HG02938 (cell line): Measurements from ENCODE around the gene TRPC4.

Experiments used
- ATAC-seq: cut with Tn5 transposase; IDR thresholded peaks from one replicate; pipeline ENCODE4 v1.9.1; 2021; ENCODE audit warnings: mild to moderate bottlenecking, moderate library complexity; ENCODE audit not compliant: unreplicated experiment

The TRPC4 gene

GRCh38 chr13:37663724-37664123, 205.8 kb downstream of the TRPC4 start:
- ATAC-seq = no peak

DNA sequence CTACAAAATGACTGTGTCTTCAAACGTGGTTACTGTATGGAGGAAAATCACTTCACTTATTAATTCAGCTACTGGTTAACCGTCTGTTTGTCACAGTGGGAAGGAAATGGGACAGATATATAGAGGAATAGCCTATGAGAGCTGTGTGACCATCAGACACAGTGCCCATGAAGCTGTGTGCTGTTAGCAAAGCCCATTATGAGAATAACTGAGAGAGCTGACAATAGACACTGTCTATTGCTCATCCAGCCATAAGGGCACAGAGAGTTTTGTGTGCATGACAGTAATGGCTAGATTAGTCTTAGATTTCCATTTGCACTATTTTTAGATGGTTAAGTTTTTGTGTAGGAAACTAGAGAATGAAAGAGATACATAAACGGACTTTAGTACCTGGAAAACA, 206.9 kb downstream of the TRPC4 start:
- no peak for ATAC-seq

DNA sequence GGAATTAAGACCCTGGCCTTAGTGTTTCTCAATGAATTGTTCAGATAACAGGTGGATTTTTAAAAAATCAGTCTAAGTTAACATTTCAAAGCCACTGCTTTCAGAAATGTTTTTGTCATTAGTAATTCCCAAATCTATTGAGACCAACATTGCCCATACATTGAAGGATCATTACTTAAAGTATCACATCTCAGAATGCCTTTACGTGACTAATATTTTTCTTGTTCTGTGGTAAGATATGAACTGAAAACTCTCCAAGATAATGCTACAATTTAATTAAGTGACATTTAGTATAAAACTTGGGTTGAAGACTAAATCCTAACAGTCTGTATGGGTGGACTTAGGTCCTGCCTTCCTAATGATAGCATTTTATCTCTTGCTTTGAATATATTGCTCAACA, 211.6 kb downstream of the TRPC4 start:
- ATAC-seq = no peak

DNA sequence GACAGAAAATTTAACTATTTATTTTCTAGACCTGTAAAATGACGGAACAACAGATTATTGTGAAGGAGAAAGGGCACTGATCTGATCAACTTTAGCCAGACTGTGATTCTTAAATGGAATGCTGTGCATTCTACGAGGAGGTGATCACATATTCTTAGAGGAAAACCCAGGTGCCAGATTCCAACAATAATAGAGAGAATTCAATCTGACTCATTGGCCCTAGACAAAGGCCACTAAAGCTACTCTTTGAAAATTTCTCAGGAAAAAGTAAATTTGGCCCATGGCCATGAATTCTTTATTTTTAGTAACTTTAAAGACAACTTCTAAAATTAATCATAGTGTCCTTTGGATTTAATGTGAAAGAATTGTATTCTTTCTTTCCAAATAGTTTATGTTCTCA, 212.4 kb downstream of the TRPC4 start:
- no peak for ATAC-seq

DNA sequence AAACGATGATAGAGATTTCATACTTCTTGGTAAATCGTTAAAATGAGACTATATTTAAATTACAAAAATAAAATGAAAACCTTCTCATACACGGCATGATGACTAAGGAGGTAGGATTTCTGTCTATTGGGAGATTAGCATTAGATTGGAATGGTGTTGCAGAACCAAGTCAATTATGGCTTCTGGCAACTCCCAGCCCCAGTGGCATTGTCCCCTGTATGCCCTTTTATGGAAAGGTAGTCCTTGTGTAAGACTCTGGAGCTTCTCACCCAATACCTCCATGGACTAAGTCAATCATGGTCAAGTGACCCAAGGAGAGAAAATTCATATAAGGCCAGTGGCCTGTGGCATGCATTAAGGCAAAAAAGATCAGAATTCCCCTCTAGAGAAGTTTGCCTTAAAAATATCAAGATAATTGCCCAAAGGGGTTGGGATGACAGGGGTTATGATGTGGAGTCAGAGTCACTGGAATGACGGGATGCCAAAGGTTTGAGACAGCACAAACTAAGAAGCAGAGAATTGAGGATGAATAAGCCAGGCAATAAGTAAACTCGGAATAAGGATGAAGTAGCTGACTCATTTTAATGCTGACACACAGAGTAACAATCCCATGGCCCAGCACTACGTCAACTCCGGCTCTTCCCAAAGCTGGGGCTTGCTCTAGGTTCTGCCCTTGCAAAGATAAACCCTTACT, 213.2 kb downstream of the TRPC4 start:
- no peak for ATAC-seq

GRCh38 chr13:37652596-37652995, 217.0 kb downstream of the TRPC4 start:
- no peak for ATAC-seq

GRCh38 chr13:37651891-37652290, 217.7 kb downstream of the TRPC4 start:
- ATAC-seq = no peak

DNA sequence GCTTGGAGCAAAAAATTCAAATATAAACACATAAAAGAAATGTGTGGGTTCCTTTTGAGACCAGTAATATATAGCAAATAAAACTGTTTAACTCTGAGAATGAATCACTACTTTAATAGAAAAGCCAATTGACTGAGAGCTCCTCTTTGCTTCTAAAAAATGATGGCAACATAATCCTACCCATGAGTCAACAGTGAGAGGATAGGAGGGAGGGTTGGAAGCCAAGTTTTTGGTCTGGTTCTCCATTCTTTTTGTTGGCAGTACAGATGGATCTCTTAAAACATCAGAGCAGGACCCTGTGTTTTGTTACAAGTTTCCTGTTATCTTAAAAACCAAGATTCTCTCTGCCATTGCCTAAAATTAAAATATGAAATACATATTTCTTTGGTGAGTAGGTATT, 221.0 kb downstream of the TRPC4 start:
- no peak for ATAC-seq

DNA sequence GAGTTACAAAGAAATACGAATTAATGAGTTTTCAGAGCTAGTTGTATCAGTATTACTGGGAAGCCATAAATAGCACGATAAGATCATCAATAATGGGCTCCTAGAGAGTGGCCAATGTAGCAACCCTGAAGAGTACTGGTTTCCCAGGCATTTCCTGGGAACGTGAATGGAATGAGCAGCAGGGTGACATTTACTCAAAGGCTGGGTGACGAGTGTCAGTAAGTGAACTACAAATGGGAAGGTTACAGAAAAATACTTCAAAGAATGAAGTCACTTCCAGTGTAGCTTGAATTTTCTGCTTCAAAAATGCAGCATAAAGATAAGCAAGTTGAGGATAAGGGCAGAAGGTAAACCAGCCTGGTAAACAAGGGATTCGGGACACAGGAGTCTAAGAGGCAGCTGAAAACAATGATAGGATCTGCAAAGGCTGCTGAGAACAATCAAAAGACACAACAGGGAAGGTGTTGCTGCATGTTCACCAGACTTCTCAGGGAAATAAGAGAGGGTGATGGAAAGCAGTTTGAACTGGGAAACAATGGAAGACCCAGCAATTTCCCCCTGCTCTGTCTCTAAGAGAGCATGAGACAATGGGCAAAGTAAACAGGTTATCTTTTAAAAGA, 222.4 kb downstream of the TRPC4 start:
- no peak for ATAC-seq

GRCh38 chr13:37646531-37646930, 223.0 kb downstream of the TRPC4 start:
- no peak for ATAC-seq

DNA sequence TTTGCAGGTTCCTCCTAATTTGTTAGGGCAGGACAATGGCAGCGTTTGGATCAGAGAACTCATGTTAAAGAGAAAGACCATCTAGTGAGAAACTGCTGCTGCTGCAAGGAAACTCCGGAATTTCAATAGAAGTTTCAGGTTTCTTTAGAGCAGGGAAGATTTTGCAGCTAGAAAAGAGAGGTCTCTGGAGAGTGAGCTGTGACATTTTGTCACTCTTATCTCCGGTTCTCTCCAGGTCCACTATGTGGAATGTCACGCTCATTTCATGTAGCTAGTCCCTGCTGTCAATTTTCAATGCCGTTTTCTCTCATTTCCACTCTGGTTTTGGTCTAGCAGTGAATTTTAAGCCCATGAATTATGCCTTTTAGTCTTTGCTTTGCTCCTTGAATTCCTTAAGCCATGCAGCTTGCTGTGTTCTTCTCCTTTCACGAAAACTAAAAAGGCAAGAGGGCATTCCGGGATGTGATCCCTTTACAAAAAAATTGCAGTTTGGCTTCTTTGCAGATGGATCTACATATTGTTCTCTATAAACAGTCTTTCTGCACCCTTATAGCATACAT, 224.3 kb downstream of the TRPC4 start:
- no peak for ATAC-seq

GRCh38 chr13:37641391-37641790, 228.2 kb downstream of the TRPC4 start:
- ATAC-seq = no peak

- ATAC-seq = no peak
Observed at GRCh38 chr13:37640499-37640898, 229.1 kb downstream of the TRPC4 start.

GRCh38 chr13:37636701-37637100, 232.9 kb downstream of the TRPC4 start:
- no peak for ATAC-seq

GRCh38 chr13:37632294-37632693, 237.3 kb downstream of the TRPC4 start:
- no peak for ATAC-seq

- no peak for ATAC-seq
Observed at GRCh38 chr13:37627428-37627827, 242.1 kb downstream of the TRPC4 start.

- ATAC-seq = no peak
Observed at GRCh38 chr13:37621811-37622361, 247.7 kb downstream of the TRPC4 start.

GRCh38 chr13:37618554-37618953, 251.0 kb downstream of the TRPC4 start:
- no peak for ATAC-seq

DNA sequence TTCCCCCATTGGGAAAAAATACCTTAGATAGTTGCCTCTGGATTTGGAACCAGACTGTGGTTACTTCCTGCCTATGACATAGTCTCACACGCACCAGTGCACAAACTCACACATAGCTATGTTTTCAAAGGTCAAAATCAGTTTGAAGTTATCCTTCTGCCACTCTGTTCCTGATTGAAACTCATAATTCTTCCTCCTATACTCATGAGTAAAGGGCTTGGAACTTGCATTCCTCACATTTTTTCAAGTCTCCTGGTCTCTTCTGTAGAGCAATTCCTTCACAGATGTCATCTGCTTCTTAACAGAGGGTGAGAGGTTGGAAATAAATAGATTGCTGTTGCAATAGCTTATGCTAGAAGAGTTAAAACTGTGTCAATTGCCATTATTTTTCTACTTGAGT, 252.4 kb downstream of the TRPC4 start:
- no peak for ATAC-seq

DNA sequence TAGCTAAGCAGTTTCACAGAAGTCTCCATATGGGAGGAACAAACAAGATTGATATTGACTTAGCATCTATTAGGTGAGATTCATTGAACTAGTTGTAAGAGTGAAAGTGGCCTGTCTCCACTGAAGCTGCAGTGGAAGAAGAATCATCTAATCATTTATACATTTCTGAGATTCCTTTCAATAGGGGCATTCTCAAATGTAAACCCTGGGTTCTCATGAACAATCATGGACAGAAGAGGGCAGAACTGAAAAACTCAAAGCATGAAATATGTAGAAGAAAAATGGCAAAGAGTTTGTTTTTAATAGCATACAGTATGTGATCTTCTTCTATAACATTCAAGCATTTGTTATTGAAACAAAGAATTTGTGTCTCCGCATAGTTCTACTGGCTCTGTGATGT, 253.4 kb downstream of the TRPC4 start:
- ATAC-seq = no peak

GRCh38 chr13:37615276-37615675, 254.3 kb downstream of the TRPC4 start:
- ATAC-seq = no peak

DNA sequence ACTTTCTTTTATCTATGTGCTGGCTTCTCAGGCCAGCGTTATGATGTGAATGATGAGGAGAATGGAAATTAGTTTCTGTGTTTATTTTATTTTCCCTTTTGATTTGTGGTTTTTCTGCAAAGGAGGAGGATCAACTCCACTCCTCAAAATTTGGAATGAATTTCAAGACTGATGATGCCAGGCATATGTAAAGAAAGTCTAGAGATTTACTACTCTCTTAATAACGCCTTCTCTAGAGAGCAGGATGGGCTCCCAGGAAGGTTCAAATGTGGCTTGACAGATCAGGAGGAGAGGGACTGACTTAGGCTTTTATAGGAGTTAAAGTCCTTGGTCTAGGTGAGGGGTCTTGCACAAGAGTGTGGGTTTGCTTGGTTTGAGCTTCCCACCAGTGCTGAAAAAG, 255.9 kb downstream of the TRPC4 start:
- no peak for ATAC-seq
